Gastroesophageal sphincter (tissue), 3 donors: Measurements from ENCODE around the gene C1orf21.

Experiments
- POLR2A ChIP-seq, 2 donors: fragments of 450-650 bp; IDR thresholded peaks; one replicate each; pipeline ENCODE4 v1.6.1; 2017; ENCODE audit warnings: antibody characterized with exemption in 2 of 2, mild to moderate bottlenecking in 2 of 2, moderate library complexity in 1 of 2
- TF ChIP-seq, protein P1 (sequence below), 4 experiments: fragments of 200-600 bp in 2 of 4; fragments of 450-650 bp in 2 of 4; sonication (generic) in 1 of 4; IDR thresholded peaks; one replicate each; pipeline ENCODE4 v1.5.1; 2017 to 2019; ENCODE audit warnings: antibody characterized with exemption in 4 of 4, mild to moderate bottlenecking in 2 of 4, moderate library complexity in 2 of 4

DNA sequence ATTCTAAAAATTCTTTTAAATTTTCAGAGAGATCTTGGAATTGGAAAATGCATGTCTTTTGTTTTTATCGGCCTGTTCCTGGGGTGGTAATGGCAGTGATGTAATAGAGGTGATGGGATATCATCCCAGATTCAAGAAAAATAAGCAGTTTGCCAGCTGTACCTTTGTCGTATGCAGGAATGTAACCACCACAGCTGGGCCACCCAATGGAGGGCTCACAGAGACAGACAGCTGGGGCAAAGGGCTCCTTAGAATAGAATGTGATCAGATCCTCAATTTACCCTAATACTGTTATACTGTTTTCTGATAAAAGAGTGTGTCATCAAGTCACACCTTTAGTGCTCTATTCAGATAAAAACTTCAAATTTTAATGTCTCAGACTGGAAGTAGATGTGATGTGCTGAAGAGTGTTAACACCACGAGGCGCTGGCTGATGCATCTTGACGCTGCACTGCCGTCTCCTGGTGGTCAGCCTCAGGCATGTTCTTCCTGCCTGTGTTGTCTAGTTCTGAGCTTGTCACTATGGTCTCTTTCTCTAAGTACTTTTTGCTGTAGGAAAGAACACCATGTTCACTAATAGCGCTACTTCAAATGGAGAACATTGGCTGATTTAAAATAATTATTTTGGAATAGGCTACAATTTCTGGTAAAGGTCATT lies 78.8 kb downstream of the C1orf21 start:
- TF ChIP-seq POLR2A (IDR thresholded peaks at IDR 0.05) = no peak
- TF ChIP-seq, protein P1, sequence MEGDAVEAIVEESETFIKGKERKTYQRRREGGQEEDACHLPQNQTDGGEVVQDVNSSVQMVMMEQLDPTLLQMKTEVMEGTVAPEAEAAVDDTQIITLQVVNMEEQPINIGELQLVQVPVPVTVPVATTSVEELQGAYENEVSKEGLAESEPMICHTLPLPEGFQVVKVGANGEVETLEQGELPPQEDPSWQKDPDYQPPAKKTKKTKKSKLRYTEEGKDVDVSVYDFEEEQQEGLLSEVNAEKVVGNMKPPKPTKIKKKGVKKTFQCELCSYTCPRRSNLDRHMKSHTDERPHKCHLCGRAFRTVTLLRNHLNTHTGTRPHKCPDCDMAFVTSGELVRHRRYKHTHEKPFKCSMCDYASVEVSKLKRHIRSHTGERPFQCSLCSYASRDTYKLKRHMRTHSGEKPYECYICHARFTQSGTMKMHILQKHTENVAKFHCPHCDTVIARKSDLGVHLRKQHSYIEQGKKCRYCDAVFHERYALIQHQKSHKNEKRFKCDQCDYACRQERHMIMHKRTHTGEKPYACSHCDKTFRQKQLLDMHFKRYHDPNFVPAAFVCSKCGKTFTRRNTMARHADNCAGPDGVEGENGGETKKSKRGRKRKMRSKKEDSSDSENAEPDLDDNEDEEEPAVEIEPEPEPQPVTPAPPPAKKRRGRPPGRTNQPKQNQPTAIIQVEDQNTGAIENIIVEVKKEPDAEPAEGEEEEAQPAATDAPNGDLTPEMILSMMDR (IDR thresholded peaks at IDR 0.05) = no peak
